DMS79 treated with DMSO at 0.1 percent for 48 hours (cell line): Measurements from ENCODE around the gene SPEN.
"Not testable (repeated sequence)": the region's sequence is repeated elsewhere in the genome, so short reads cannot be mapped to it uniquely, and the experiment has no call there.

Experiments used
- DNase-seq: peaks from one replicate; lab custom pipeline; 2025; lab: John Stamatoyannopoulos, UW

SPEN gene

DNA sequence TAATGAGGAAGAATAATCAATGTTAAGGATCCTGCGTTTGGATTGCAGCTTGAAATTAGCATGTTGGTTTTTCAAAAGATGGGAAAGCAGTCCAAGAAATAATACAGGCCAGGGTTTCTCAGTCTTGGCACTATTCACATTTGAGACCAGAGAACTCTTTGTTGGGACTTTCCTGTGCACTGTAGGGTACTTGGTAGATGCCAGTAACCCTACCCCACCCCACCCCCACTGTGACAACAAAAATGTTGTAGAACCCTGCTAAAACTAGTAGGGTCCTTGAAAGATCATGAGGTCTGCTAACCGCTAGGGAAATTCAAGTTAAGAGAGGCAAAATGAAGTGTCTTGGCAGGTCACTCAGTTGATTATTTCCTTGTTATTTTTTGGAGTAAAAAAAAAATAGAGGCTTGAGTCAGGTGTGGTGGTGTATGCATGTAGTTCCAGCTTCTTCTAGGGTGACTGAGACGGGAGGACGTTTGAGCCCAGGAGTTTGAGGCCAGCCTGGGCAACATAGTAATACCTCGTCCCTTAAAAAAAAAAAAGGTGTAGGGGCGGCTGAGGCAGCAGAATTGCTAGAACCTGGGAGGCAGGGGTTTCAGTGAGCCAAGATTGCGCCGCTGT, 53.3 kb downstream of the SPEN start:
- DNase-seq = no peak

DNA sequence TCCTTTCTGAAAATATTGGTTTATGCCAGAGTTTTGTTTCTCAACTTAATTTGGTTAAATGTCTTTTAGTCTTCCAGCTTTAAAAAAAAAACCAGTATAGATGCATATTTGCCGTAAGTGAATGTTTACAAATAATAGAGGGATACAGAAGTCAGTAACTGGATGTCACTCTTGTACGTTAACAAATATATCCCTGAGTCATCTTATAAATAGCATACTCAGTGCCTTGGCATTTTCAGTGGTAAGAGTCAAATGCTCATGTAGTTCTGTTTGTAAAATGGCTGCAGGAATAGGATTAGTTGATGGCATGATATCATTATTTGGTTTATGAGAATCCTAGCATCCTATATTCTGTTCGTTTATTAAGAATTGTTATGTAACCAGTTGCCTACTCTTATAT, 55.4 kb downstream of the SPEN start:
- DNase-seq = no peak

DNA sequence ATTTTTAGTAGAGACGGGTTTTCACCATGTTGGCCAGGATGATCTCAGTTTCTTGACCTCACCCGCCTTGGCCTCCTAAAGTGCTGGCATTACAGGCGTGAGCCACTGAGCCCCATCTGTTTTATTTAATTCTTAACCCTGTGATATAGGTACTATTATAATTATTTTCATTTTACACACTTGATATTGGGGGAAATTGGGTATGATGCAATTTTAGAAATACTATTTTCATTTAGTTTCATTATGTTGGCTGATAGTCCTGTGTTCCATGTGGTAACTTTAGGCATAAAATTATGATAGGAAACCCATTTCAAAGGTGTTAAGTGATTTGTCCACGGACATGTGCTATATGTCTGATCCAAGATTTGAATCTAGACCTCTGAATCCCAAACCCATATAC, 61.1 kb downstream of the SPEN start:
- DNase-seq = no peak

DNA sequence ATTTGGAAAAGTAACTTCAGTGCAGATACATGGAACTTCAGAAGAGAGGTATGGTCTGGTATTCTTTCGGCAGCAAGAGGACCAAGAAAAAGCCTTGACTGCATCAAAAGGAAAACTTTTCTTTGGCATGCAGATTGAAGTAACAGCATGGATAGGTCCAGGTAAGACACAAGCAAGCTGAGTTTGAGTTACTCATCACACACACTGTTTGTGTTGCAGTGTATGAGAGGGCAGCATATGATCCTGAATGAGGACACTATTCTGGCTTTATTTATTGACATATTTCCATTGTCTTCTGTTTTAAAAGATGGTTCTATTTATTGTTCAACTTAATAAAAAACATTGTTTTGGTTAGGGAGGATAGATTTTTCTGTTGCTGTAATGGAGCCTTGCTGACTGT, 63.6 kb downstream of the SPEN start:
- no peak for DNase-seq

DNA sequence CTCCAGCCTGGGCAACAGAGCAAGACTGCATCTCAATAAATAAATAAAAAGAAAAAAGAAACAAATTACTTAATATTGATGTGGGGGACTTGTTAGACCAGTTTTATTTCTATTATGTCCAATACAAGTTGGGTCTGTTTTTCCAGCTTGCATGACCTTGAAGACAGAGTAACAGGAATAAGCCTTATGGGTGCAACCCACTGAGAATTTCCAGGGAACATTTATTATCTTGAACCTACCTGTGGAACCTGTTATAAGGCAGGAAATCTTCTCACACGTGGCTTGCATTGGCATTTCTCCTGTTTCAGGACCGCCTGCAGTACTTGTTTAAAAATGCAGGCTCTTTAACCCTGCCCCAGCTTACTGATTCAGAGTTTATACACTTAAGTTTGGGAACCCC, 64.4 kb downstream of the SPEN start:
- DNase-seq = no peak

DNA sequence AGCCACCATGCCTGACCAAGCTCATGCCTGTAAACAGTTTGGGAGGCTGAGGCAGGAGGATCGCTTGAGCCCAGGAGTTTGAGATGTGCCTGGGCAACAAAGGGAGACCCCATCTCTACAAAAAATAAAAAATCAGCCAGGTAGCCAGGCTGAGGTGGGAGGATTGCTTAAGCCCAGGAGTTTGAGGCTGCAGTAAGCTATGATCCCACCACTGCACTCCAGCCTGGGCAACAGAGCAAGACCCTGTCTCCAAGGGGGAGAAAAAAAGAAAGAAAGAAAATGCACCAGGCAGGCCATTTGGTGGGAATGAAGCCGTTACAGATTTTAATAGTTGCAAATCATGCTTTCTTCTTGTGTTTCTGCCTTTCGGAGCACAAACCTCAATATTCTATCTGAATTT, 66.1 kb downstream of the SPEN start:
- not testable (repeated sequence) for DNase-seq

DNA sequence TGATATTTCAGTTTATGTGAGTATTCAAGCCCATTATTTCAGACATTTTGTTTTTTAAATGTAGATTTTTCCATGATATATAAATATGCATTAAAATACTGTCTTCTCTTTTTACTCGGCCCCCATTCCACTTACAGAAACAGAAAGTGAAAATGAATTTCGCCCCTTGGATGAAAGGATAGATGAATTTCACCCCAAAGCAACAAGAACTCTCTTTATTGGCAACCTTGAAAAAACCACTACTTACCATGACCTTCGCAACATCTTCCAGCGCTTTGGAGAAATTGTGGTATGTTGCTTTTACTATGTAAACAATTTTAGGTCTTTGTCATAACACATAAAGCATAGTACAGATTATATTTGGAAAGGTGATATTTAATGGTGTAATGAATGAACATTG, 68.5 kb downstream of the SPEN start:
- DNase-seq = no peak

DNA sequence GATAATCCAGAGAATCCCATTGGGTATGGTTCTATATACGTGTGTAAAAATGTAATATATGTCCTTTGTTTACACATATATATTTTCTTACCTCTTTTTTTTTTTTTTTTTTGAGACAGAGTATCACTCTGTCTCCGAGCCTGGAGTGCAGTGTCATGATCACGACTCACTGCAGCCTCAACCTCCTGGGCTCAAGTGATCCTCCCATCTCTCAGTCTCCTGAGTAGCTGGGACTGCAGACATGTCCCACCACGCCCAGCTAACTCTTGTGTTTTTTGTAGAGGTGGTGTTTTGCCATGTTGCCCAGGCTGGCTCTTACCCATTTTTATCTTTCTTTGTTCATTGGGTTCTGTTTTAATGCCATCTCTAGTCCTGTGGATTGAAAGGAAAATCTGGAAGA, 68.9 kb downstream of the SPEN start:
- no peak for DNase-seq

DNA sequence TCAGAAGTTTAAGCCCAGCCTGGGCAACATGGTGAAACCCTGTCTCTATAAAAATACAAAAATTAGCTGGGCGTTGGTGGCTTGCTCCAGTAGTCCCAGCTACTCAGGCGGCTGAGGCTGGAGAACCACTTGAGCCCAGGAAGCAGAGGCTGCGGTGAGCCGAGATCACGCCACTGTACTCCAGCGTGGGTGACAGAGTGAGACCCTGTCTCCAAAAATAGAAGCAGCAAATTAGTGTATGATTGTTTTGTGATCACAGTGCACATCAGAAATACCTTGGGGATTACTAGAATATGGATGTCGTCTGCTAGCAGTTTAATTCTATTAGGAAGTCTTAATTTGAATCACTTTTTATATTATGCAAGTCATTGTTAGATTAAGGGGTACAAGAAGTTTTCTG, 69.4 kb downstream of the SPEN start:
- no peak for DNase-seq

DNA sequence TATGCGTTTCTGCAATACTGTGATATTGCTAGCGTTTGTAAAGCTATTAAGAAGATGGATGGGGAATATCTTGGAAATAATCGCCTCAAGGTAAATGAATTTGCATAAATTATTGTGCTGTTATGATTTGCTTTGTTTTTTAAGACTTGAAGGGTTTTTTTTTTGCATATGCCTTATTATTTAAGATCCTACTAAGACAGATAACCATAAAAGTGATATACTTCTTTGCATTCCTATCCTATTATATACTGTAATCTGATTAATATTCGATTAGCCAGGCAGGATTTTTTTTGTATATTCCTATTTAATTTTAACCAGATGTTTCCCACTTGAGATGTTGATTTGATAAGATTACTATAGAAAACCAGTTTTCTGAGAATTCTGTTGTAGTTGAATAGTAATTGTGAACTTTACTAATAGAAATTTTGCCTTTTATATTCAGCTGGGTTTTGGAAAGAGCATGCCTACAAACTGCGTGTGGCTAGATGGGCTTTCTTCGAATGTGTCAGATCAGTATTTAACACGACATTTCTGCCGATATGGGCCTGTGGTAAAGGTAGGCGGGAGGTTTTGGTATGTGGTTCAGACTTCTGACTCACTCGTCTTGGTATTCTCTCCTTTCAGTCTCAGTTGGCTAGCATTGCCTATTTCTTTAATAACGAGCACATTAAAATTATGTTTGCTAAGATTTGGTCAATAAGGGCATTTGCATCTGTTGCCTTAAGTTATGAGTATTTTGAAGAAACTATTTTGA, 71.6 kb downstream of the SPEN start:
- DNase-seq = no peak

DNA sequence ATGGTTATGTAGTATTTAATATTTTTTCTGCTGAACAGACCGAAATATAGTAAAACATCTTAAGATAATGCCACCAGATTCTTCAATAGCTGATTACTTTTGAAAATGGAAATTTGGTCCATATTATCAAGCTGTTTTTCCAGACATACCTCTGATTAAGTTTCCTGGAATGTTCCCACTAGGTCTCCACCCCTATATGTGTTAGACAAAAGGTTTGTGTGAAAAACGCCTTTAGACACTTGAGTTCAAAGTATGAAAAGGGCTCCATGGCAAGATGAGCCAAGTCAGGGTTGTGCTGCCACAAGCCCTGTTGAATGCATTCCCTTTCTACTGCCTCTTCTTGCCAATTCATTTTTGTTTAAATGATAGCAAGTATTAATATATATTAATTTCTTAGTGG, 75.7 kb downstream of the SPEN start:
- no peak for DNase-seq

DNA sequence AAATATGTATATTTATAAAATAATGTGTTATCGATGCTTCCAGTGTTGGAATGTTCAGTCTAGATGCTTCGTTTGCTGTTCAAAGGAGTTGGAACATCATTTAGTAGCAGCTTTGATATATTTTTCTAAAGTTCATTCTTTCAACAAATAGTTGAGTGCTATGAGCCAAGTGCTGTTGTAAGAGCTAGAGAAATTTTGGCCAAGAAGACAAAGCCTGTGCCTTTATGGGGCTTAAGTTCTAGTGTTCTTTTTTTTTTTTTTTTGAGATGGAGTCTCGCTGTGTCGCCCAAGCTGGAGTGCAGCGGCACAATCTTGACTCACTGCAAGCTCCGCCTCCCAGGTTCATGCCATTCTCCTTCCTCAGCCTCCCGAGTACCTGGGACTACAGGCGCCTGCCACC, 78.9 kb downstream of the SPEN start:
- not testable (repeated sequence) for DNase-seq

DNA sequence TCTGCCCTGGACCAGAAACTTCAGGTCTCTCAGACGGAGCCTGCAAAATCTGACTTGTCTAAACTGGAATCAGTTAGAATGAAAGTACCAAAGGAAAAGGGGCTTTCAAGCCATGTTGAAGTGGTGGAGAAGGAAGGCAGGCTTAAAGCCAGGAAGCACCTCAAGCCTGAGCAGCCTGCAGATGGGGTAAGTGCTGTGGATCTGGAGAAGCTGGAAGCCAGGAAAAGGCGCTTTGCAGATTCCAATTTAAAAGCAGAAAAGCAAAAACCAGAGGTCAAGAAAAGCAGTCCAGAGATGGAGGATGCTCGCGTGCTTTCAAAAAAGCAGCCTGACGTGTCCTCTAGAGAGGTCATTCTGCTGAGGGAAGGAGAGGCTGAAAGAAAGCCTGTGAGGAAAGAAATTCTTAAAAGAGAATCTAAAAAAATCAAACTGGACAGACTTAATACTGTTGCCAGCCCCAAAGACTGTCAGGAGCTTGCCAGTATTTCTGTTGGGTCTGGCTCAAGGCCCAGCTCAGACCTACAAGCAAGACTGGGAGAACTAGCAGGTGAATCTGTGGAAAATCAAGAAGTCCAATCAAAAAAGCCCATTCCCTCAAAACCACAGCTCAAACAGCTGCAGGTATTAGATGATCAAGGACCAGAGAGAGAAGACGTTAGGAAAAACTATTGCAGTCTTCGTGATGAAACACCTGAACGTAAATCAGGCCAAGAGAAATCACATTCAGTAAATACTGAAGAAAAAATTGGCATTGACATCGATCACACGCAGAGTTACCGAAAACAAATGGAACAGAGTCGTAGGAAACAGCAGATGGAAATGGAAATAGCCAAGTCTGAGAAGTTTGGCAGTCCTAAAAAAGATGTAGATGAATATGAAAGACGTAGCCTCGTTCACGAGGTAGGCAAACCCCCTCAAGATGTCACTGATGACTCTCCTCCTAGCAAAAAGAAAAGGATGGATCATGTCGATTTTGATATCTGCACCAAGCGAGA, 81.8 kb downstream of the SPEN start:
- no peak for DNase-seq

DNA sequence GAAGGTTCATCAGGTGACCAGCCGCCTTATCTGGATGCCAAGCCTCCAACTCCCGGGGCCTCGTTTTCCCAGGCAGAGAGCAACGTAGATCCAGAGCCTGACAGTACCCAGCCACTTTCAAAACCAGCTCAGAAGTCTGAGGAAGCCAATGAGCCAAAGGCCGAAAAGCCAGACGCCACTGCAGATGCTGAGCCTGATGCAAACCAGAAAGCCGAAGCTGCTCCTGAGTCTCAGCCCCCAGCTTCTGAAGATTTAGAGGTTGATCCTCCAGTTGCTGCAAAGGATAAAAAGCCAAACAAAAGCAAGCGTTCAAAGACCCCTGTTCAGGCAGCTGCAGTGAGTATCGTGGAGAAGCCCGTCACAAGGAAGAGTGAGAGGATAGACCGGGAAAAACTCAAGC, 83.9 kb downstream of the SPEN start:
- DNase-seq = no peak

DNA sequence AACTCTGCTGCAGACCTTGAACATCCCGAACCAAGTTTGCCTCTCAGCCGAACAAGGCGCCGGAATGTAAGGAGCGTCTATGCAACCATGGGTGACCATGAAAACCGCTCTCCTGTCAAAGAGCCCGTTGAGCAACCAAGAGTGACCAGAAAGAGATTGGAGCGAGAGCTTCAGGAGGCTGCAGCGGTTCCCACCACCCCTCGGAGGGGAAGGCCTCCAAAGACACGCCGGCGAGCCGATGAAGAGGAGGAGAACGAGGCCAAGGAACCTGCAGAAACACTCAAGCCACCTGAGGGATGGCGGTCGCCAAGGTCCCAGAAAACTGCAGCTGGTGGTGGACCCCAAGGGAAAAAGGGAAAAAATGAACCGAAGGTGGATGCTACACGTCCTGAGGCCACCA, 84.4 kb downstream of the SPEN start:
- no peak for DNase-seq

DNA sequence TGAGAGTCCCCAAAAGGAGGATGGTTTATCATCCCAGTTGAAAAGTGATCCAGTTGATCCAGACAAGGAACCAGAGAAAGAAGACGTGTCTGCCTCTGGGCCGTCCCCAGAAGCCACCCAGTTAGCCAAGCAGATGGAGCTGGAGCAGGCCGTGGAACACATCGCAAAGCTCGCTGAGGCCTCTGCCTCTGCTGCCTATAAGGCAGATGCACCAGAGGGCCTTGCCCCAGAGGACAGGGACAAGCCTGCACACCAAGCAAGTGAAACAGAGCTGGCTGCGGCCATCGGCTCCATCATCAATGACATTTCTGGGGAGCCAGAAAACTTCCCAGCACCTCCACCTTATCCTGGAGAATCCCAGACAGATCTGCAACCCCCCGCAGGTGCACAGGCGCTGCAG, 85.1 kb downstream of the SPEN start:
- no peak for DNase-seq

DNA sequence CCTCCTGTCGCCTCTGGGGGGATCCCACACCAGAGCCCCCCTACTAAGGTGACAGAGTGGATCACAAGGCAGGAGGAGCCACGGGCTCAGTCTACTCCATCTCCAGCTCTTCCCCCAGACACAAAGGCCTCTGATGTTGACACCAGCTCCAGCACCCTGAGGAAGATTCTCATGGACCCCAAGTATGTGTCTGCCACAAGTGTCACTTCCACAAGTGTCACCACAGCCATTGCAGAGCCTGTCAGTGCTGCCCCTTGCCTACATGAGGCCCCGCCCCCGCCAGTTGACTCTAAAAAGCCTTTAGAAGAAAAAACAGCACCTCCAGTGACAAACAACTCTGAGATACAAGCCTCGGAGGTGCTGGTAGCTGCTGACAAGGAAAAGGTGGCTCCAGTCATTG, 86.2 kb downstream of the SPEN start:
- no peak for DNase-seq

DNA sequence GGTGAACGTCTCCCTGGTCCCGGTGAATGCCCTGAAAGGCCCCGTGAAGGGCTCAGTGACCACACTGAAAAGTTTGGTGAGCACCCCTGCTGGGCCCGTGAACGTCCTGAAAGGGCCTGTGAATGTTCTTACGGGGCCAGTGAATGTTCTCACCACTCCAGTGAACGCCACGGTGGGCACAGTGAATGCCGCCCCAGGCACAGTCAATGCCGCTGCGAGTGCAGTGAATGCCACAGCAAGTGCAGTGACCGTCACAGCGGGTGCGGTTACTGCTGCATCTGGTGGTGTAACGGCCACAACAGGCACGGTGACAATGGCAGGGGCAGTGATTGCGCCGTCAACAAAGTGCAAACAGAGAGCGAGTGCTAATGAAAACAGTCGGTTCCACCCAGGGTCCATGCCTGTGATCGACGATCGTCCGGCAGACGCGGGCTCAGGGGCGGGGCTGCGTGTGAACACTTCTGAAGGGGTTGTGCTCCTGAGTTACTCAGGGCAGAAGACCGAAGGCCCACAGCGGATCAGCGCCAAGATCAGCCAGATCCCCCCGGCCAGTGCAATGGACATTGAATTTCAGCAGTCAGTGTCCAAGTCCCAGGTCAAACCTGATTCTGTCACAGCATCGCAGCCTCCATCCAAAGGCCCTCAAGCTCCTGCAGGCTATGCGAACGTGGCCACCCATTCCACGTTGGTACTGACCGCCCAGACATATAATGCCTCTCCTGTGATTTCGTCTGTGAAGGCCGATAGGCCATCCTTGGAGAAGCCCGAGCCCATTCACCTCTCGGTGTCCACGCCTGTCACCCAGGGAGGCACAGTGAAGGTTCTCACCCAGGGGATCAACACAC, 86.9 kb downstream of the SPEN start:
- DNase-seq = no peak

DNA sequence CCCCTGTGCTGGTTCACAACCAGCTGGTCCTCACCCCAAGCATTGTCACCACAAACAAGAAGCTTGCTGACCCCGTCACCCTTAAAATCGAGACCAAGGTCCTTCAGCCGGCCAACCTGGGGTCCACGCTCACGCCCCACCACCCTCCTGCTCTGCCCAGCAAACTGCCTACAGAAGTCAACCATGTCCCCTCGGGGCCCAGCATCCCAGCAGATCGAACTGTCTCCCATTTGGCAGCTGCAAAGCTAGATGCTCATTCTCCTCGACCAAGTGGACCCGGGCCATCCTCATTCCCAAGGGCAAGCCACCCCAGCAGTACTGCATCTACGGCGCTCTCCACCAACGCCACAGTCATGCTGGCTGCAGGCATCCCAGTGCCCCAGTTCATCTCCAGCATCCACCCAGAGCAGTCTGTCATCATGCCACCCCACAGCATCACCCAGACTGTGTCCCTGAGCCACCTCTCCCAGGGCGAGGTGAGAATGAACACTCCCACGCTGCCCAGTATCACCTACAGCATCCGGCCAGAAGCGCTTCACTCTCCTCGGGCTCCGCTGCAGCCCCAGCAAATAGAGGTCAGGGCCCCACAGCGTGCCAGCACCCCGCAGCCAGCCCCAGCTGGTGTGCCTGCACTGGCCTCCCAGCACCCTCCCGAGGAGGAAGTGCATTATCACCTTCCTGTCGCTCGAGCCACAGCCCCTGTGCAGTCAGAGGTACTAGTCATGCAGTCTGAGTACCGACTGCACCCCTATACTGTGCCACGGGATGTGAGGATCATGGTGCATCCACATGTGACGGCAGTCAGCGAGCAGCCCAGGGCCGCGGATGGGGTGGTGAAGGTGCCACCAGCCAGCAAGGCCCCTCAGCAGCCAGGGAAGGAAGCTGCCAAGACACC, 87.8 kb downstream of the SPEN start:
- no peak for DNase-seq

DNA sequence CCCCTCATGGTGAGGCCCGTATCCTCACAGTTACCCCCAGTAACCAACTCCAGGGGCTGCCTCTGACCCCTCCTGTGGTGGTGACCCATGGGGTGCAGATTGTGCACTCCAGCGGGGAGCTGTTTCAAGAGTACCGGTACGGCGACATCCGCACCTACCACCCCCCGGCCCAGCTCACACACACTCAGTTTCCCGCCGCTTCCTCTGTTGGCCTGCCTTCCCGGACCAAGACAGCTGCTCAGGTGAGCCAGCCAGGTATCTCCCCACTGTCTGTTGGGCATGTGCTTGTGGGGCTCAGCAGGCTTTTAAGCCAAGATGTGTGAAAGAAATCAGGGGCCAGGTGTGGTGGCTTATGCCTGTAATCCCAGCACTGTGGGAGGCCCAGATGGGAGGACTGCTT, 88.5 kb downstream of the SPEN start:
- no peak for DNase-seq

DNA sequence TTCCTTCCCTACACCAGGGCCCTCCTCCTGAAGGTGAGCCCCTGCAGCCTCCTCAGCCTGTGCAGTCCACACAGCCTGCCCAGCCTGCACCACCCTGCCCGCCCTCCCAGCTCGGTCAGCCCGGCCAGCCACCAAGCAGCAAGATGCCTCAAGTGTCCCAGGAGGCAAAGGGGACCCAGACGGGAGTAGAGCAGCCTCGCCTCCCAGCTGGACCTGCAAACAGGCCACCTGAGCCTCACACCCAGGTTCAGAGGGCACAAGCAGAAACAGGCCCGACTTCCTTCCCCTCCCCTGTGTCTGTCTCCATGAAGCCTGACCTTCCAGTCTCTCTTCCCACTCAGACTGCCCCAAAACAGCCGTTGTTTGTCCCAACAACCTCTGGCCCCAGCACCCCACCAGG, 89.6 kb downstream of the SPEN start:
- no peak for DNase-seq
